HCT116 (cell line): ENCODE results near the gene CUEDC1.

Experiments used
- CTCF ChIP-seq, 3 experiments: fragments of 200-600 bp in 1 of 3; sonication (generic) in 1 of 3; IDR thresholded peaks in 2 of 3; conservative IDR thresholded peaks in 1 of 3; 2 replicates each; pipeline ENCODE4 v1.5.1; 2012 to 2017; ENCODE audit warnings: low read depth in 2 of 3, low read length in 2 of 3, antibody characterized with exemption in 1 of 3, borderline replicate concordance in 1 of 3, control low read depth in 1 of 3, mild to moderate bottlenecking in 1 of 3, mixed read lengths in 1 of 3, mixed run types in 1 of 3, moderate library complexity in 1 of 3; ENCODE audit not compliant: insufficient read depth in 1 of 3
- EGR1 ChIP-seq: IDR thresholded peaks from 2 replicates; pipeline ENCODE4 v1.6.1; 2012; ENCODE audit warnings: low read depth
- FOSL1 ChIP-seq: IDR thresholded peaks from 2 replicates; pipeline ENCODE4 v1.6.1; 2012; ENCODE audit warnings: low read depth
- POLR2A ChIP-seq: IDR thresholded peaks from 2 replicates; pipeline ENCODE4 v1.7.0; 2011; ENCODE audit warnings: borderline replicate concordance; ENCODE audit not compliant: insufficient read depth, insufficient read length; ENCODE audit errors: extremely low read depth
- POLR2AphosphoS5 ChIP-seq: IDR thresholded peaks from 2 replicates; pipeline ENCODE4 v1.6.1; 2011; ENCODE audit warnings: mild to moderate bottlenecking, low read depth, low read length, moderate library complexity
- SP1 ChIP-seq: IDR thresholded peaks from 2 replicates; pipeline ENCODE4 v1.6.1; 2012; ENCODE audit warnings: low read depth
- SRF ChIP-seq: IDR thresholded peaks from 2 replicates; pipeline ENCODE4 v1.6.1; 2012; ENCODE audit warnings: low read depth
- TCF7L2 ChIP-seq: IDR thresholded peaks from 2 replicates; pipeline ENCODE4 v1.7.0; 2011; ENCODE audit warnings: borderline replicate concordance, inconsistent platforms; ENCODE audit not compliant: insufficient read depth, insufficient read length; ENCODE audit errors: extremely low read depth

GRCh38 chr17:57975044-57975443 lies 19.8 kb upstream of the CUEDC1 start:
- TF ChIP-seq CTCF (IDR thresholded peaks at IDR 0.05 in 2 of 3, conservative IDR thresholded peaks at IDR 0.05 in 1 of 3; ENCODE audit: borderline replicate concordance in 1 of 3, insufficient read depth in 1 of 3, low read depth in 2 of 3, low read length in 2 of 3) (no peak), POLR2A (no peak), SRF (no peak), POLR2AphosphoS5 (no peak), SP1 (no peak), FOSL1 (no peak), TCF7L2 (no peak), EGR1 (no peak)
